Posterior cingulate gyrus (tissue), 11 donors: ENCODE data around the gene NADK.
"Not testable (repeated sequence)": the region's sequence is repeated elsewhere in the genome, so short reads cannot be mapped to it uniquely, and the experiment has no call there.

Experiments used
- DNase-seq, 10 donors: peaks; one replicate each; pipeline versions ENCODE4 v3.0.0 to v3.0.0-alpha.2; 2020 to 2021; ENCODE audit warnings: mixed read lengths in 3 of 10
- intact Hi-C: fragments of 100-400 bp; cut with DNase I; formaldehyde crosslinking; loops from one replicate; pipeline ENCODE4 v1.15.1; 2023

The NADK gene

DNA sequence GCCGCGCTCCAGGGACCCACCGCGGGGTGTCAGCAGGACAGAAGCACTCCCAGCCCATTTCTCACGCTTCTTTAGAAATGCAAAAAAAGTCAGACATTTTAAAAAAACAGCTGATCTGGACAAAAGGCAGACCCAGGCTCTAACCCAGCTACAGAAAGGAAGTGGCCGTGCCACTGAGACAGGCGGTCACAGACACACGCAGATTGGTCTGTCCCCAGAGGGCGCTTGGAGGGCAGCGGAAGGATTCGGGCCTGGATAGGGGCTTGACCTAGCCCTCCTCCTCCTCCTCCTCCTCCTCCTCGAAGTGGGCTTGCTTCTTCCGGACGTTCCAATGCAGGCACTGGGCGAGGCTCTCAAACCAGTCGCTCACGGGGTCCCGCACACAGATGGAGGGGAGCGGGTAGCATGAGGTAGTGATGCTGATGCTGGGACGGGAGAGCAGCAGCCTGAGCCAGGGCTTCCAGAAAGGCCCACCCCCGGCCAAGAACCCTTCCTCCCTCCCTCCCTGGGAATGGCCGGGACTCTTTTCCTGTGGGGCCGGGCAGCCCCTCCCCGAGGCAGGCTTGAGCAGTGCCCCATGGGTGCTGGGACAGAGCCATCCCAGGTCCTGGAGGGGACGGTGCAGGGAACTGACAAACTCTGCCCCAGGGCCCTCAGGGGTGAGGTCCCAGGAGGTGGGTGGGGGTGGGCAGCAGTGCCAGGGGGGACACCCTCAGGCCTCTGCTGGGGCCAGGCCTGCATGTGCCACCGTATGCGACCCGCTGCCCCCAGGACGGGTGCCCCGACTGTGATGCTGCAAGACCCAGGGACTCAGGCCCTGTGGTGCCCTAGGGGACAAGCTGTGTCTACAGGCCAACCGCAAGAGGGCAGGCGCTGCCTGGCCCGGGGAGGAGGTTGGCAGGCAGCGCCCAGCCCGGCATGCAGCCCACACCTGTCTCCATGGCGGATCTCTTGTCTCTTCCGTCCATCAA, 25.3 kb downstream of the NADK start:
- peak in 2 of 10 donors; percentile 57 to 66 for DNase-seq
- intact Hi-C loops, result no loop called here

DNA sequence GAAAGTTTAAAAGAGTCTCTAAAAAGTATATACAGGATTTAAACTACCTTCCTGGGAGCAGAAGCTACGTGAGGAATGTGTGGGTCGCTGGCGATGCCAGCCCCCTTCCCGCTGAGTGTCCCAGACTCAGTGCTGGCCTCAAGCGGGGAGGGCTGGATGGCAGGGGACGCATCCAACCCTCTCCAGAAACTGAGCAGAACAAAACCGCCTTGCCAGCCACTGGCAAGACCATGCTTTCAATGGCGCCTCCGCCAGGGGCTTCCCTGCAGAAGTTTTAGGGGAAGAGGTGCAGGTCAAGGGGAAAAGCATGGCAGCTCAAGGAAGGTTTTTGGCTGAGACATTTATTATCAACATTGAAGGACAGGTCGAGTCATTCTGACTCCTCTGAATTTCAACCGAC, 26.1 kb downstream of the NADK start:
- intact Hi-C loops, result no loop called here
- DNase-seq, result peak in 2 of 10 donors; percentile 52 to 68

DNA sequence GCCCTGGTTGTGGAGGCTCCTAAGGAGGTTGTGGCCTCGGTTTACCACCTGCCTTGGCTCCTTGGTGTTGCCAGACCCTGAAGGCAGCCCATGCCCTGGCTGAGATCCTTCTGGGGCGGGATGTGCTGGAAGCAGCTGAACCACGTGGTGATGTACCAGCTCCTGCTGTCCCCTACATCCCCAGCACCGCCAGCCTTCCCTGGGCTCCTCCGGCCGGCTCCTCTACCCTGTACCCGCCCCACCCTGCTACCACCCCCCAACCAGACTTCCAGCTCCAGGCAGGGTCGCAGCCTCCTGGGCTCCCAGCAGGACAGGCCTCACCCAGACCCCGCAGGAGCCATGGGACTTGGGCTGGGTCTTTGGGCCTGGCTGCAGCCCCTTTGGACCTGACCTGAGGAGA, 28.3 kb downstream of the NADK start:
- DNase-seq, result peak in 2 of 10 donors; percentile 36 to 64
- intact Hi-C loops, result not testable (repeated sequence)

DNA sequence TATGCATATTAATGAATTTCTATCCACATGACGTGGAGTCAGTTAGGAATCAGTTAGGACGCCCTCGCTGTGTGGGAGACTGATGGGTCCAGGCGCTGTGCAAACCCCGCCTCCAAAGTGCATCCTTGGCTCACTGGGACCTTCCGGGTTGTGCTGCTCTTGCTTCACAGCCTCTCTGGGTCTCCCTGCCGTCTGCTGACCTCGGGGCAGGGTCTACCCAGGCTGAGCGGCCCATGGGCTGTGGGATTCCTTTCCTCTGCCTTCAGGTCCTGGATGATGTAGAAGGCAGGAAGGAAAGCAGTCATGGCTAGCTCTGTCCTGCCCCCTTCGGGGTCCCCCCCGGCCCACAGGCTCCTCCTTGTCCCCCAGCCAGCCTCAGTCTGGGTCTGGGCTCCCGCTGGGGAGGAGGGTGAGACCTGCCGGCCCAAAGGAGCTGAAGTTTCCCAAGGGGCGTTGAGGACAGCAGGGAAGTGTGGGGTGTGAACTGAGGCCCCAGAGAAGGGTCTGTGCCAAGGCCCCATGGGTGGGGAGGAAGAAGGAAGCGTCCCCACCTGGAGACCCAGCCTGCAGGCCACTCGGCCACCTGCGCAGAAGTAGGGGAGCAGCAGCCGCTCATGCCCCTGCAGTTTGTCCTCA, 29.5 kb downstream of the NADK start:
- intact Hi-C loops, result no loop called here

DNA sequence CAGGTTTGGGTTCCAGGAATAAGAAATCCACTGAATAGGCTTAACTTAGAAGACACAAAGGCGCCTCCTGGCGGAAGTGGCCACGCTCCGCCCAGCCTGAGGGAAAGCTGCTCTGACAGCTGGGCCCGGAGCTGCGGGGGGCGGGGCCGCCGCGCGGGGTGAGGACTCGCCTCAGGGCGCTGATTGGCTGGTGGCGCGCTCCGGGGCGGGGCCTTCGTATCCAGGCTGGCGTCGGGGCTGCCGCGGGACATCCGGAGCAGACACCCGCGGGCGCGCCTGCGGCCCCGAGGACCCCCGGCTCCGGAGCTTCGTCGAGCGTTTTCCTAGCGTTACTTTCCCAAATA, 31.7 kb downstream of the NADK start:
- DNase-seq, intact Hi-C loops: not testable (repeated sequence)

More for the DNA sequence above, 29.5 kb downstream of the NADK start:
- peak in 2 of 10 donors; percentile 60 to 72 for DNase-seq

DNA sequence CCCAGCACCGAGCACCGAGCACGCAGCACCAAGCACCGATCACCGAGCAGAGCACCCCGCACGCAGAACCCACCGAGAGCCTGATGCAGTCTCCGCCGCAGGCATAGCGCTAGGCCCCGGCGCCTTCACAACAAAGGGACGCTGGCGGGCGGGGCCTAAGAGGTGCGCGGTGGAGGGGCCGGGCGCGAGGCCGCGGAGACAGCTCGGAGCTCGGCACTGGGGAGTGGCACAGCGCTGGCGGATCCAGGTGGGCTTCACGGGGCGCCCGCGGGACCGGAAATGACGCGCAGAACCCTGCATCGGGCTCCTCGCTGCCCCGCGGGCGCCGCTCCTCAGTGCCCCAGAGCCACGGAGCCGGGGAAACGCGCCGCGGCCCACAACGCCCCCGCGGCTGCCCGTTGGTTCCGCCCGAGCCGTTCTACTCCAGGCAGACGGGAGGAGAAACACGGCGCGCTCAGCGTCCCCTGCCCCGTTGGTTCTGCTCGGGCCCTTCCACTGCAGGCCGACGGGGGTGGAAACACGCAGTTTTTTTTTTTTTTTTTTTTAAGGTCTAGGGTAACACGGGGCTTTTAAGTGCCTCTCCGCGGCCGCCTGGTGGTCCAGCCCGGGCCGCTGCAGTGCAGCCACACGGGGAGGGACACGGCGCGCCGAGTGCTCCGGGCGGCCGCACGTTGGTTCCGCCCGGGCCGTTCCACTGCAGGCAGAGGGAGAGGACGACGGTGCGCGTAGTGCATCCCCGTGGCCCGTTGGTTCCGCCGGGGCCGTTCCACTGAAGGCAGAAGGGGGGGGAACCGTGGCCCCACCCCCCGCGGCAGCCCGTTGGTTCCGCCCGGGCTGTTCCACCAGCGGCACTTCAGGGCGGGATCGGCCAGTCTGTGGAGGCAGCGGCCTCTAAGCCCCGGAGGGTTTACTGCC, 32.4 kb downstream of the NADK start:
- DNase-seq, result peak in 7 of 10 donors; percentile 34 to 91 (median 68)
- intact Hi-C loops, result not testable (repeated sequence)

DNA sequence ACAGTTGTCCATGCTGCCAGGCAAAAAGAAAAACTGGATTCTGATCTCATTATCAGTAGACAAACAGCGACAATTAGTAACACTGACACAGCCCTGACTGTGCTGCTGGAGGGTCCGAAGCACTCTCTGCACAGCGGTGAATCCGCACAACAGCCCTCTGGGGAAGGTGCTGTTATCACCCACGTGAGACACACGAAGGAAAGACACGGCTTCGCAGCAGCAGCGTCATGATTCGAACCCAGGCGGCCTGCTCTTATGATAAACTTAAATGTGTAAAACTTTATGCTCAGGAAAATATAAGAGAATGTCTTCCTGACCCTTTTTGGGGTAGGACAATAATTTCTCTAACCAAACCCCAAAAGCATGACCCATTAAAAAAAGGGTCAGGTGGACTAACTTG, 35.7 kb downstream of the NADK start:
- intact Hi-C loops, result not testable (repeated sequence)
- DNase-seq, result peak in 2 of 10 donors; percentile 17 to 34

DNA sequence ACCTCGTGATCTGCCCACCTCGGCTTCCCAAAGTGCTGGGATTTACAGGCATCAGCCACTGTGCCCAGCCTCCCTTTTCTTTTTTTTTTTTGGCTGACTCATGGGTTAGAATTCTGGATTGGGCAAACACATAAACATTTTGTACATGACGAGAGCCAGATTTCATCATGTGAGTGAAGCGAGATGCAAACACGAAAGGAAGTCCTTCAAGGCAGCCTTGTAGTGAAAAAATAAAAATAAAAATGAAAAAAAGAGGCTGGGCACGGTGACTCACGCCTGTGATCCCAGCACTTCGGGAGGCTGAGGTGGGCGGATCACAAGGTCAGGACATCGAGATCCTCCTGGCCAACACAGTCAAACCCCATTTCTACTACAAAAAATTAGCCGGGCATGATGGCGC, 37.3 kb downstream of the NADK start:
- DNase-seq, result peak in 2 of 10 donors; percentile 43 to 55
- intact Hi-C loops, result not testable (repeated sequence)

DNA sequence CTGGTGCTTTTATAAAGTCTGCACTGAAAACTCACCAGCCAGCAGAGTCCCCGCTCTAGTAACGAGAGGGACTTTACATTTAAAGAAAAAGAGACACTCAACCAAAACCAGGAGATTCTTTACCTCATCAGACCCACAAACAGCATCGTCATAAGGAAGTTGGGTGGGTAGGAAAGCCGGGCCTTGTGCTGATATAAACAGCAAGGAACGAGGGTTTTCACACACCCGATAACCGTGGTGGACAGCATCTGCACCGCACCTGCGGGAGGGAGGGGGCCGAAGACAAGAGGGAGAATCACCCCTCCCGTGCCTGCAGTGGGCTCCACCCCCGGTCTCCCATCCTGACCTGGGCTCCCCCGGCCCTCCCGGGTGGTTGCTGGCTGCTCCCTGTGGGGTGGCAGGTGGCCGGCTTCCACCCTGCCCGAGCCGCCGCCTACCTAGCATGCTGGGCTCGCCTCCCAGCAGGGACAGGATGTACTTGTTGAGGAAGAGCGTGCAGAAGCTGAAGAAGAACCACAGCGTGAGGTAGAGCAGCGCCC, 39.4 kb downstream of the NADK start:
- intact Hi-C loops, result not testable (repeated sequence)
- peak in 2 of 10 donors; percentile 23 to 37 for DNase-seq

DNA sequence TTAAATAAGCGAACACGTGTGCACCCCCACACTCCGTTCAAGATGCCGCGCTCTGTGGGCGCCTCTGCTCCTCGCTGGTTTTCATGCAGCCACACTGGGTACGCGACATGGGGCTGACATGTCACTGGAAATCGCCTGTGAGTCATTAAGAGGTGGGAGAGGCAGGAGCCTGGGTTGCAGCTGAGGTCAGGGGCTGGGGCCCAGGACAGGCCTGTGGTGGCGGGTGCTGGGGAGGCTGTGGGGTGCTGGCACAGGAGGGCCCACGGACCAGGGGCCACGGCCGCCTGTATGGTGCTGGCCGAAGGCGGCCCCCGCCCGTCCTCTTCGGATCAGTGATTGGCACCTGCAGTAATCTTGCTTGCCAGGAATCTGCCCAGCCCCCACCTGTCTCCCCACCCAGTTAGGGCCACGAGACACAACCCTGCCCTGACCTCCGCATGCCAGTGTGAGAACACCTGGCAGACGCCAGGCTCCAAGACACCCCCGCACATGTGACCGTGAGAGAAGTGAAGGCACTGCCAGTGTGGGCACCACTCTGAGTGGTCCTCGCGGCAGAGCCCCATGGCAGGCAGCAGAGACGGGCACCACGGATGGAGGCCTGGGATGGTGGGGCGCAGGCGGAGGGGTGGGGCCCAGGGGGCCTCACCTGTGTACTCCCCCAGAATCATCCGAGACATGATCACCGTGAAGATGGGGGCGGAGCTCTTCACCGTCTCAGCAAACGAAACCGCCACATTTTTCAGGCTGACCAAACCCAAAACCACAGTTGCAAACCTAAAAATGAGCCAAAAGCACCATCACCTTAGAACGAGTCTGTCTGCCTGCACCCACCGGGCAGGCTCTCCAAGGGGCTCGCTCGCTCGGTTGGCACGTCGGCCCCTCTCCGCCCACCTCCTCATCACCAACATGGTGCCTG, 40.3 kb downstream of the NADK start:
- intact Hi-C loops, result not testable (repeated sequence)
- DNase-seq, result peak in 2 of 10 donors; percentile 66 to 78

DNA sequence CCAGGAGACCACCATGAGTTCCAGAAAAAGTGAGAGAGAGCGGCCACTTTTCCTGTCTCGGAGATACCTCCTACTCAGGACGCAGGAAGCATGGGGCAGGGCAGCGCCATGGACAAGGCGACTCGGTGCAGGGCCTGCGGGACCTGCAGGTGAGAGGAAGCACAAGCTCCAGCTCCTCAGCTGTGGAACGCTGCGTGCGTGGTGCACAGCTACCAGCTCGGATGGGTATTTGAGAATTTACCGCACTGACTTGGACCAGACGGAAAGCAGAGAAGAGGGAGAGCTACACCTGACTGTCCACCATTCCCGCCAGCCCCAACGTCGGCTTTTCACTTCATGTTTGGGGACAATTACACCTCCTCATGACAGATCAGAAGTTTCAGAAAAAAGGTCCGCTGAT, 45.9 kb downstream of the NADK start:
- DNase-seq, result peak in 2 of 10 donors; percentile 49 to 62
- intact Hi-C loops, result no loop called here

DNA sequence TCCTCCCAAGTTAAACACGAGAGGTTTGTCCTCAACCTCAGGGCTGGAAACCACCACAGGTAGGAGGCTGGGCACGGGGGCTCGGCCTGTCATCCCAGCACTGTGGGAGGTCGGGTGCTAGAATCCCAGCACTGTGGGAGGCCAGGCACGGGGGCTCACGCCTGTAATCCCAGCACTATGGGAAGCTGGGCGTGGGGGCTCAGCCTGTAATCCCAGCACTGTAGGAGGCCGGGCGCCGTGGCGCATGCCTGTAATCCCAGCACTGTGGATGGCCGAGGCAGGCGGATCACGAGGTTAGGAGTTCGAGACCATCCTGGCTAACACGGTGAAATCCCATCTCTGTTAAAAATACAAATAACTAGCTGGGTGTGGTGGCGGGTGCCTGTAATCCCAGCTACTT, 47.4 kb downstream of the NADK start:
- intact Hi-C loops, result no loop called here
- DNase-seq, result peak in 2 of 10 donors; percentile 53 to 58

DNA sequence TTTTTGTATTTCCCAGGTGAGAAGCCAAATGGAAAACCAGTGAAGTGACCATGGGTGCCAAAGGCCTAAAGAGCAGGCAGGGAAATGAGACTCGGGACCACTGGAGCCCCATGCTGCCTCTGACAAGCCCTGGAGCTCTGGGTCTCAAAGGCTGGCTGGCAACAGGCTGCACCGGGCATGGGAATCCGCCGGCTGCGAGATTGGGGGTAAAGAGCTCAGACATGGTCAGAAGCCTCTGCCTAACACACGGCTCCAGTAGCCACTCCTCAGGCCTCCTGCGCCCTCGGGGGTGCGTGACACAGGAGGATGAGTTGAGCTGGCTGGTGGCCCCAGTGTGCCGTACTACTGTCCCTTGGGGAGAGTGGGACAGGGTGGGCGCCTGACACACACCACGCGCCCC, 48.0 kb downstream of the NADK start:
- intact Hi-C loops, result not testable (repeated sequence)
- peak in 1 of 10 donors; percentile 7 for DNase-seq

DNA sequence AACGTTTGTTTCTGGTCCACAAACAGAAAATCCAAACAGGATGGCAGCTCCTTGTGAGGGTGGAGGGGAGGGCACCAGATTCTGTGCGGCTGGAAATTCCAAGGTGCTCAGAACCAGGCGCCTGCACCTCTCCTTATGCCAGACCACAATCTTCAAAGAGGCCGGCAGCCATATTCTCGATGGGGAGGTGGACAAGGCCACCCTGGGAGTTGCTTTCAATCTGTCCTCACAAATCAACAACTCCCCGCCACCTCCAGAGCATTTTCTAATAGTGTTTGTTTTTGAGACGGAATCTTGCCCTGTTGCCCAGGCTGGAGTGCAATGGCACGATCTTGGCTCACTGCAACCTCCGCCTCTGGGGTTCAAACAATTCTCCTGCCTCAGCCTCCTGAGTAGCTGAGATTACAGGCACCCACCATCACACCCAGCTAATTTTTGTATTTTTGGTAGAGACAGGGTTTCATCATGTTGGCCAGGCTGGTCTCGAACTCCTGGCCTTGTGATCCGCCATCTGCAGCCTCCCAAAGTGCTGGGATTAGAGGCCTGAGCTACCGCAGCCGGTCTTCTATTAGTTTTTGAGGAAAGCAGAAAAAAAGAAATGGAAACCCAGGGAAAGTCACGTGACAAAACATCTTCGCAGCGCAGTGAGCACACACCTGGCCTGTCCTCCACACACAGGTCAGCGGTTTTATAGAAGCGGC, 49.0 kb downstream of the NADK start:
- intact Hi-C loops, result not testable (repeated sequence)
- peak in 2 of 10 donors; percentile 17 to 29 for DNase-seq

DNA sequence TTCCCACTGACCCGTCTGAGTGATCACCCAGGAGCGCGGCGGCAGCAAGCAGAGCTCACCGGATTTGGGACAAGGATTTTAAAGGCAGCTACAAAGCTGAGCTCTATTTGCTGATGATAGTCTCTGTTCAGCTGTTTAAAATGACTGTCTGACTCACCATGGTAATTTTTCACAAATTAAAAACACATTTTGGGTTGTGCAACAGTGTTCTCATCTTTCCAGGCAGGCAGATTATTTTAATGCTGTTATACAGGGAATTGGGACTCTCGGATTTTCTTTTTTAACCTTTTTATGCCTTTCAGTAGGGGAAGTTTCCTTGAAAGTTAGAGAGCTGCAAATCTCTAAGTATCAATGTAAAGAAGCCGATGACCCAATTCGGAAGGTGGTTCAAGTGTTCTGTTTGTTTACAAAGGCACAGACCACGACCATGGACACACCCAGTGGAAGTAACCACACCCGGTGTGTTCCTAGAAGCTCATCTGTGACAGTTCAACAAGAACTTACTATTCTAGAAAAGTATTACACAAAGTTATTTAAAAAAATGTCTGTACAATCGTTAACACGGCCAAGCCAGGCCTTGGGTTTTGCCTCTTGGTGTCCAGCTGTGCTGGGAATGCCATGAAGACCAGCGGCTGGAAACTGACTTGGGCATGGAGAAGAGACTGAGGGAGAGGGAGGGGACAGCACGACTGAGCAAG, 49.8 kb downstream of the NADK start:
- intact Hi-C loops, result not testable (repeated sequence)

DNA sequence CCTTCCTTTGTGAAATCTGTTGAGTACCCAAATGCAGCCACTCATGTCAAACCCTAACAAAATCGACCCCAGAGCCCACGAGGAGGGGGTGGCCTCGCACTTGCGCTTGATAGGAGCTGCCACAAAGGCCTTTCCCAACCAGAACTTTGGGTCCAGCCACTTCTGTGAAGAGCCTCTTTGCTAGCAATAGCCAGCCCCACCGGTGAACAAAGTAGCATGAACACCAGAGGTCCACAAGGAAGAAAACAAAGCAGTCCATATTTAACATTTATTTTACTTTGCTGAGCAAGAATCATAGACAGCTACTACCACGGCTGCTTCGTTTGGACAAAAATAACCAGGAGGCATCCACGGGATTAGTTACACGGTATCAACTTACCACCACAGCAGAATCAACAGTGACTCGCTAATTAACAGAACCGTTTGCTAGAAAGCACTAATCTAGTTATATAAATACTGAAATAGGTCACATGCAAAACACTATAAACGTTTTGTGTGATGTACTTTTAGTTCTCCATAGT, 51.1 kb downstream of the NADK start:
- DNase-seq, result peak in 1 of 10 donors; percentile 5
- intact Hi-C loops, result not testable (repeated sequence)

More for the DNA sequence above, 49.8 kb downstream of the NADK start:
- peak in 1 of 10 donors; percentile 76 for DNase-seq

DNA sequence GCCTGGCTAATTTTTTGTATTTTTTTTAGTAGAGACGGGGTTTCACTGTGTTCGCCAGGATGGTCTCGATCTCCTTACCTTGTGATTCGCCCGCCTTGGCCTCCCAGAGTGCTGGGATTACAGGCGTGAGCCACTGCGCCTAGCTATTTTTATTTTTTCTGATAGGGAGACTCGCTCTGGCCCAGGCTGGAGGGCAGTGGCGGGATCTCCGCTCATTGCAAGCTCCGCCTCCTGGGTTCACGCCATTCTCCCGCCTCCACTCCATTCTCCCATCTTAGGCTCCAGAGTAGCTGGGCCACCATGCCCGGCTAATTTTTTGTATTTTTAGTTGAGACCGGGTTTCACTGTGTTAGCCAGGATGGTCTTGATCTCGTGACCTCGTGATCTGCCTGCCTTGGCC, 52.2 kb downstream of the NADK start:
- intact Hi-C loops, result not testable (repeated sequence)

More for the DNA sequence above, 52.2 kb downstream of the NADK start:
- DNase-seq, result peak in 2 of 10 donors; percentile 38 to 62
